AG04449 (cell line): ENCODE measurements around the gene LIMA1.

Experiments
- CTCF ChIA-PET: fragments of 350-600 bp; formaldehyde crosslinking; extraction: SDS; loops from one replicate; lab custom pipeline; 2021; ENCODE audit warnings: antibody characterized with exemption; lab: Yijun Ruan, JAX
- POLR2A ChIA-PET: fragments of 400-600, 350-600 bp; formaldehyde crosslinking; extraction: SDS; loops from one replicate; lab custom pipeline; 2020; ENCODE audit warnings: antibody characterized with exemption, inconsistent platforms; lab: Yijun Ruan, JAX
- DNase-seq: peaks from one replicate; pipeline ENCODE4 v3.0.0-alpha.2; 2010; ENCODE audit warnings: low read depth, low spot score
- H3K4me3 ChIP-seq: 2 replicates; pipeline ENCODE4 v1.5.1; 2011; ENCODE audit warnings: low read depth, mild to moderate bottlenecking, control low read depth, low read length
- CTCF ChIP-seq: IDR thresholded peaks from one replicate; pipeline ENCODE4 v1.5.1; 2011; ENCODE audit warnings: mild to moderate bottlenecking, moderate library complexity, low read length, control low read depth, inconsistent platforms; ENCODE audit not compliant: insufficient read depth; ENCODE audit errors: missing control alignments

Gene LIMA1

GRCh38 chr12:50246197-50246865 lies 37.0 kb downstream of the LIMA1 start:
- H3K4me3 ChIP-seq: no peak overlapping the region
- DNase-seq: no peak
- POLR2A ChIA-PET: interaction anchor here (1.2 to 1.5 kb wide), 3 partner anchors 24 to 37 kb away, joined by 3 to 6 read pairs (median 4); partner anchors contain the start of gene LIMA1
- CTCF ChIA-PET: interaction anchor here (0.9 to 1.9 kb wide), 4 partner anchors 25 to 157 kb away, joined by 3 to 6 read pairs (median 5); no protein-coding TSS in a partner anchor
- no peak for TF ChIP-seq CTCF

GRCh38 chr12:50243507-50243906 lies 39.8 kb downstream of the LIMA1 start:
- ChIA-PET POLR2A (interaction anchor here (0.9 to 2.8 kb wide), 4 partner anchors 21 to 76 kb away, joined by 3 to 19 read pairs (median 10); partner anchors contain the start of gene CERS5), CTCF (interaction anchor here (1.8 to 3.4 kb wide), 3 partner anchors 11 to 71 kb away, joined by 4 to 21 read pairs (median 6); no protein-coding TSS in a partner anchor)
- DNase-seq: no peak
- no peak overlapping the region for H3K4me3 ChIP-seq
- TF ChIP-seq CTCF: no peak

GRCh38 chr12:50242751-50243191 lies 40.5 kb downstream of the LIMA1 start:
- CTCF ChIA-PET: interaction anchor here (1.4 to 3.4 kb wide), 4 partner anchors 12 to 72 kb away, joined by 4 to 21 read pairs (median 6); partner anchors contain the start of gene LIMA1
- POLR2A ChIA-PET: interaction anchor here (0.6 to 2.8 kb wide), 9 partner anchors 9 to 75 kb away, joined by 3 to 19 read pairs (median 4); partner anchors contain the start of genes CERS5 and LIMA1
- peak; percentile 63 for DNase-seq
- peak overlapping the region; percentile 3; the same call in 1 of the 2 replicates for H3K4me3 ChIP-seq
- no peak for TF ChIP-seq CTCF

- CTCF ChIA-PET: interaction anchor here (0.9 to 3.4 kb wide), 3 partner anchors 19 to 274 kb away, joined by 3 to 21 read pairs (median 3); no protein-coding TSS in a partner anchor
- POLR2A ChIA-PET: interaction anchor here (0.6 to 2.8 kb wide), 5 partner anchors 9 to 54 kb away, joined by 3 to 19 read pairs (median 6); no protein-coding TSS in a partner anchor
- no peak for DNase-seq
These were observed 42.1 kb downstream of the LIMA1 start for GRCh38 chr12:50241178-50241577.

GRCh38 chr12:50240792-50241114 lies 42.6 kb downstream of the LIMA1 start:
- TF ChIP-seq CTCF: no peak
- ChIA-PET POLR2A (no interaction called here), CTCF (interaction anchor here (1.0 to 3.4 kb wide), 2 partner anchors 19 to 130 kb away, joined by 3 to 21 read pairs; no protein-coding TSS in a partner anchor)
- no peak overlapping the region for H3K4me3 ChIP-seq
- no peak for DNase-seq

More at GRCh38 chr12:50241178-50241577, 42.1 kb downstream of the LIMA1 start:
- H3K4me3 ChIP-seq: no peak overlapping the region
- TF ChIP-seq CTCF: no peak
